SK-N-SH treated with all-trans-retinoic acid at 6 μM for 48 hours (cell line): Measurements from ENCODE around the gene CLNK.

Source experiments
- BACH2 ChIP-seq: fragments of 250-450 bp; sonication (Bioruptor Pico); IDR thresholded peaks from 2 replicates; pipeline ENCODE4 v1.9.0; 2021; ENCODE audit warnings: mild to moderate bottlenecking, borderline replicate concordance
- RARB ChIP-seq: fragments of 250-450 bp; sonication (Bioruptor Pico); IDR thresholded peaks from 2 replicates; pipeline ENCODE4 v1.8.0; 2021; ENCODE audit warnings: mild to moderate bottlenecking, moderate library complexity
- SNAI2 ChIP-seq: fragments of 250-450 bp; sonication (Bioruptor Pico); IDR thresholded peaks from 2 replicates; pipeline ENCODE4 v1.5.0; 2020; ENCODE audit warnings: mild to moderate bottlenecking, moderate library complexity
- ZFP30 ChIP-seq: fragments of 450-650 bp; formaldehyde crosslinking; IDR thresholded peaks from 2 replicates; pipeline ENCODE4 v1.5.0; 2022; ENCODE audit warnings: mild to moderate bottlenecking, moderate library complexity
- ZNF8 ChIP-seq: fragments of 450-650 bp; formaldehyde crosslinking; IDR thresholded peaks from 2 replicates; pipeline ENCODE4 v1.5.0; 2020; ENCODE audit warnings: mild to moderate bottlenecking, moderate library complexity

GRCh38 chr4:10612476-10612875 lies 72.1 kb downstream of the CLNK start:
- TF ChIP-seq BACH2 (CRISPR knock-in tag) (no peak), ZFP30 (CRISPR knock-in tag) (no peak), ZNF8 (CRISPR knock-in tag) (no peak), RARB (no peak), SNAI2 (CRISPR knock-in tag) (no peak)
